Lower lobe of right lung (tissue), 2 donors: Measurements from ENCODE around the gene NCKAP5. TPM values are rescaled to one million over a fixed set of nuclear protein-coding genes. Genes with fewer than 3 reads are reported as not detected.

Experiments used
- ATAC-seq, 2 donors: fragments of 200-7000 bp; cut with Tn5 transposase; one replicate each; pipeline ENCODE4 v1.9.1; 2020 to 2022; ENCODE audit warnings: mild to moderate bottlenecking in 2 of 2, moderate library complexity in 2 of 2
- DNase-seq: peaks from one replicate; pipeline ENCODE4 v3.0.0-alpha.2; 2020
- H3K27ac ChIP-seq: fragments of 200-600 bp; one replicate; pipeline ENCODE4 v1.8.0; 2022
- H3K27me3 ChIP-seq: fragments of 200-600 bp; one replicate; pipeline ENCODE4 v1.8.0; 2022; ENCODE audit warnings: low read depth
- H3K36me3 ChIP-seq: fragments of 200-600 bp; one replicate; pipeline ENCODE4 v1.8.0; 2022; ENCODE audit warnings: mild to moderate bottlenecking
- H3K4me1 ChIP-seq: fragments of 200-600 bp; one replicate; pipeline ENCODE4 v1.8.0; 2022
- H3K4me3 ChIP-seq: fragments of 200-600 bp; one replicate; pipeline ENCODE4 v1.8.0; 2022; ENCODE audit warnings: mild to moderate bottlenecking
- H3K9me3 ChIP-seq: fragments of 200-600 bp; one replicate; pipeline ENCODE4 v1.8.0; 2022
- CTCF ChIP-seq: fragments of 200-600 bp; IDR thresholded peaks from one replicate; pipeline ENCODE4 v1.8.0; 2022; ENCODE audit warnings: antibody characterized with exemption, mild to moderate bottlenecking
- intact Hi-C: fragments of 100-400 bp; cut with DNase I; formaldehyde crosslinking; loops from one replicate; pipeline ENCODE4 v1.11.0; 2022
- total RNA-seq: library from RNA; stranded (reverse); fragmentation: NEBNext Ultra II Directional; extraction: Animal tissue kit (Norgen Biotek cat#: 25700); gene quantifications from one replicate; pipeline ENCODE4 v1.2.1, GENCODE V29; 2021
- donor health status: DM: no; HTN: yes; CAD: no; lungs with severe emphysema.

NCKAP5 gene
- total RNA-seq, 1 donor from 2014 or later, result 34.6 TPM

- no peak overlapping the region for H3K27ac ChIP-seq
- no peaks in the 10 kb centered on the region for H3K27me3 ChIP-seq
- H3K4me3 ChIP-seq, result no peak overlapping the region
- intact Hi-C loops, result no loop called here
- ATAC-seq (no peak), DNase-seq (no peak)
- no peaks in the 10 kb centered on the region for H3K36me3 ChIP-seq
- no peak for TF ChIP-seq CTCF
- no peaks in the 10 kb centered on the region for H3K4me1 ChIP-seq
- H3K9me3 ChIP-seq, result no peaks in the 10 kb centered on the region
Observed at GRCh38 chr2:132974467-132975095, 593.7 kb downstream of the NCKAP5 start.

GRCh38 chr2:132971310-132972061, 596.8 kb downstream of the NCKAP5 start:
- H3K27ac ChIP-seq, result no peak overlapping the region
- no peak for TF ChIP-seq CTCF
- DNase-seq (no peak), ATAC-seq (peak in 1 of 2 donors; percentile 66)
- intact Hi-C loops, result no loop called here
- no peaks in the 10 kb centered on the region for H3K36me3 ChIP-seq
- H3K27me3 ChIP-seq, result no peaks in the 10 kb centered on the region
- no peaks in the 10 kb centered on the region for H3K4me1 ChIP-seq
- H3K4me3 ChIP-seq, result no peak overlapping the region
- H3K9me3 ChIP-seq, result no peaks in the 10 kb centered on the region

- ATAC-seq, result no peak
- H3K36me3 ChIP-seq, result no peaks in the 10 kb centered on the region
- intact Hi-C loops, result no loop called here
Observed at GRCh38 chr2:132969371-132969985, 598.8 kb downstream of the NCKAP5 start.

GRCh38 chr2:132965460-132965859, 602.8 kb downstream of the NCKAP5 start:
- intact Hi-C loops, result no loop called here
- ATAC-seq, result no peak
- no peaks in the 10 kb centered on the region for H3K4me1 ChIP-seq

More at GRCh38 chr2:132969371-132969985, 598.8 kb downstream of the NCKAP5 start:
- Histone ChIP-seq H3K4me1 (no peaks in the 10 kb centered on the region), H3K27ac (no peak overlapping the region), H3K4me3 (no peak overlapping the region), H3K27me3 (no peaks in the 10 kb centered on the region), H3K9me3 (no peaks in the 10 kb centered on the region)
- TF ChIP-seq CTCF, result no peak
- DNase-seq, result no peak

GRCh38 chr2:132963161-132963560, 605.1 kb downstream of the NCKAP5 start:
- no peak for ATAC-seq
- Histone ChIP-seq H3K4me3 (no peak overlapping the region), H3K4me1 (no peaks in the 10 kb centered on the region), H3K27ac (no peak overlapping the region), H3K27me3 (no peaks in the 10 kb centered on the region), H3K36me3 (no peaks in the 10 kb centered on the region), H3K9me3 (no peaks in the 10 kb centered on the region)
- intact Hi-C loops, result no loop called here
- no peak for TF ChIP-seq CTCF
- DNase-seq, result no peak

More at GRCh38 chr2:132965460-132965859, 602.8 kb downstream of the NCKAP5 start:
- no peaks in the 10 kb centered on the region for H3K36me3 ChIP-seq
- no peak for DNase-seq
- no peak overlapping the region for H3K27ac ChIP-seq
- no peak overlapping the region for H3K4me3 ChIP-seq
- H3K9me3 ChIP-seq, result no peaks in the 10 kb centered on the region
- no peaks in the 10 kb centered on the region for H3K27me3 ChIP-seq
- TF ChIP-seq CTCF, result no peak
